ENCODE data around the gene BMERB1.
"Not testable (repeated sequence)": the region's sequence is repeated elsewhere in the genome, so short reads cannot be mapped to it uniquely, and the experiment has no call there.

BMERB1 gene

GRCh38 chr16:15604460-15605440 lies 170.4 kb downstream of the BMERB1 start:
- Histone ChIP-seq H3K27ac (ENCODE audit: low read depth, low read length) (no peak overlapping the region), H2BK15ac (replicated peaks; ENCODE audit: low read depth) (no peak overlapping the region), H3K36me3 (ENCODE audit: control insufficient read depth, insufficient read depth, low read length) (peaks cover 8% of the 10 kb centered on the region), H2BK120ac (ENCODE audit: low read depth, low read length) (no peak overlapping the region), H4K8ac (ENCODE audit: low read depth, low read length) (no peak overlapping the region), H3K79me2 (ENCODE audit: control insufficient read depth, insufficient read depth, low read length) (no peaks in the 10 kb centered on the region), H3K4me2 (ENCODE audit: low read length) (no peak overlapping the region), H2AK5ac (ENCODE audit: low read length) (no peak overlapping the region), H3K79me1 (ENCODE audit: low read length) (no peaks in the 10 kb centered on the region), H2BK5ac (ENCODE audit: low read length) (no peak overlapping the region), H4K5ac (ENCODE audit: low read length) (no peak overlapping the region), H3K18ac (ENCODE audit: low read length) (no peak overlapping the region), H3K4me1 (ENCODE audit: control insufficient read depth, low read depth, low read length) (no peaks in the 10 kb centered on the region), H3K4me3 (ENCODE audit: low read length) (no peak overlapping the region), H3K27me3 (ENCODE audit: insufficient read depth, low read length, poor library complexity) (no peaks in the 10 kb centered on the region), H3K4ac (ENCODE audit: low read depth, low read length) (no peak overlapping the region), H3K56ac (ENCODE audit: low read length) (no peak overlapping the region), H3K9ac (ENCODE audit: low read length) (no peak overlapping the region), H3K23ac (ENCODE audit: low read length) (no peak overlapping the region)
- DNase-seq: no peak
- no CpG with 5 or more reads among the region's 14 CpGs for WGBS (ENCODE audit: extremely low coverage, insufficient coverage, low lambda C conversion rate)

GRCh38 chr16:15605839-15606517 lies 171.6 kb downstream of the BMERB1 start:
- H4K5ac ChIP-seq (ENCODE audit: low read length): no peak overlapping the region
- H3K4ac ChIP-seq (ENCODE audit: low read depth, low read length): no peak overlapping the region
- H3K56ac ChIP-seq (ENCODE audit: low read length): no peak overlapping the region
- H3K18ac ChIP-seq (ENCODE audit: low read length): no peak overlapping the region
- H3K23ac ChIP-seq (ENCODE audit: low read length): no peak overlapping the region
- H3K4me1 ChIP-seq (ENCODE audit: control insufficient read depth, low read depth, low read length): no peaks in the 10 kb centered on the region
- H3K27ac ChIP-seq (ENCODE audit: low read depth, low read length): no peak overlapping the region
- no peaks in the 10 kb centered on the region for H3K79me2 ChIP-seq (ENCODE audit: control insufficient read depth, insufficient read depth, low read length)
- no CpG with 5 or more reads among the region's 13 CpGs for WGBS (ENCODE audit: extremely low coverage, insufficient coverage, low lambda C conversion rate)
- peaks cover 10% of the 10 kb centered on the region for H3K36me3 ChIP-seq (ENCODE audit: control insufficient read depth, insufficient read depth, low read length)
- H2AK5ac ChIP-seq (ENCODE audit: low read length): no peak overlapping the region
- H3K9ac ChIP-seq (ENCODE audit: low read length): no peak overlapping the region
- no peak overlapping the region for H3K4me2 ChIP-seq (ENCODE audit: low read length)
- H4K8ac ChIP-seq (ENCODE audit: low read depth, low read length): no peak overlapping the region
- no peak overlapping the region for H2BK5ac ChIP-seq (ENCODE audit: low read length)
- DNase-seq: no peak
- no peak overlapping the region for H2BK15ac ChIP-seq (replicated peaks; ENCODE audit: low read depth)
- no peak overlapping the region for H3K4me3 ChIP-seq (ENCODE audit: low read length)
- H3K27me3 ChIP-seq (ENCODE audit: insufficient read depth, low read length, poor library complexity): no peaks in the 10 kb centered on the region
- no peaks in the 10 kb centered on the region for H3K79me1 ChIP-seq (ENCODE audit: low read length)
- no peak overlapping the region for H2BK120ac ChIP-seq (ENCODE audit: low read depth, low read length)

- H3K27me3 ChIP-seq (ENCODE audit: insufficient read depth, low read length, poor library complexity): no peaks in the 10 kb centered on the region
- no peaks in the 10 kb centered on the region for H3K4me1 ChIP-seq (ENCODE audit: control insufficient read depth, low read depth, low read length)
- H2BK120ac ChIP-seq (ENCODE audit: low read depth, low read length): no peak overlapping the region
- no peak overlapping the region for H4K5ac ChIP-seq (ENCODE audit: low read length)
- H2AK5ac ChIP-seq (ENCODE audit: low read length): no peak overlapping the region
- H3K9ac ChIP-seq (ENCODE audit: low read length): no peak overlapping the region
- H3K79me1 ChIP-seq (ENCODE audit: low read length): no peaks in the 10 kb centered on the region
- DNase-seq: no peak
- no peak overlapping the region for H3K18ac ChIP-seq (ENCODE audit: low read length)
- H3K23ac ChIP-seq (ENCODE audit: low read length): no peak overlapping the region
- H3K56ac ChIP-seq (ENCODE audit: low read length): no peak overlapping the region
- H4K8ac ChIP-seq (ENCODE audit: low read depth, low read length): no peak overlapping the region
- no peak overlapping the region for H2BK5ac ChIP-seq (ENCODE audit: low read length)
- H3K4me2 ChIP-seq (ENCODE audit: low read length): no peak overlapping the region
- H3K79me2 ChIP-seq (ENCODE audit: control insufficient read depth, insufficient read depth, low read length): no peaks in the 10 kb centered on the region
- H3K4ac ChIP-seq (ENCODE audit: low read depth, low read length): no peak overlapping the region
- H3K36me3 ChIP-seq (ENCODE audit: control insufficient read depth, insufficient read depth, low read length): peaks cover 12% of the 10 kb centered on the region
- no CpG with 5 or more reads among the region's 5 CpGs for WGBS (ENCODE audit: extremely low coverage, insufficient coverage, low lambda C conversion rate)
- H3K4me3 ChIP-seq (ENCODE audit: low read length): no peak overlapping the region
- no peak overlapping the region for H3K27ac ChIP-seq (ENCODE audit: low read depth, low read length)
- no peak overlapping the region for H2BK15ac ChIP-seq (replicated peaks; ENCODE audit: low read depth)
These were observed 172.3 kb downstream of the BMERB1 start for GRCh38 chr16:15606518-15607220.

GRCh38 chr16:15607221-15607699 lies 172.9 kb downstream of the BMERB1 start:
- H3K4me2 ChIP-seq (ENCODE audit: low read length); H2BK120ac ChIP-seq (ENCODE audit: low read depth, low read length); H2AK5ac ChIP-seq (ENCODE audit: low read length); DNase-seq; H4K5ac ChIP-seq (ENCODE audit: low read length); H3K79me2 ChIP-seq (ENCODE audit: control insufficient read depth, insufficient read depth, low read length); H3K27me3 ChIP-seq (ENCODE audit: insufficient read depth, low read length, poor library complexity); H2BK15ac ChIP-seq (replicated peaks; ENCODE audit: low read depth); H3K18ac ChIP-seq (ENCODE audit: low read length); H3K4me3 ChIP-seq (ENCODE audit: low read length); H3K79me1 ChIP-seq (ENCODE audit: low read length); H3K4ac ChIP-seq (ENCODE audit: low read depth, low read length); H3K4me1 ChIP-seq (ENCODE audit: control insufficient read depth, low read depth, low read length); H3K9ac ChIP-seq (ENCODE audit: low read length); H2BK5ac ChIP-seq (ENCODE audit: low read length); H3K23ac ChIP-seq (ENCODE audit: low read length); H3K27ac ChIP-seq (ENCODE audit: low read depth, low read length); H3K56ac ChIP-seq (ENCODE audit: low read length); H4K8ac ChIP-seq (ENCODE audit: low read depth, low read length): not testable (repeated sequence)
- WGBS (ENCODE audit: extremely low coverage, insufficient coverage, low lambda C conversion rate): no CpG with 5 or more reads among the region's 12 CpGs
- H3K36me3 ChIP-seq (ENCODE audit: control insufficient read depth, insufficient read depth, low read length): peaks cover 12% of the 10 kb centered on the region

- H3K9ac ChIP-seq (ENCODE audit: low read length): no peak overlapping the region
- peak; percentile 17 for DNase-seq
- no peak overlapping the region for H2BK120ac ChIP-seq (ENCODE audit: low read depth, low read length)
- no peaks in the 10 kb centered on the region for H3K79me1 ChIP-seq (ENCODE audit: low read length)
- H3K4me2 ChIP-seq (ENCODE audit: low read length): no peak overlapping the region
- H3K4me1 ChIP-seq (ENCODE audit: control insufficient read depth, low read depth, low read length): no peaks in the 10 kb centered on the region
- H2AK5ac ChIP-seq (ENCODE audit: low read length): no peak overlapping the region
- no peak overlapping the region for H3K4ac ChIP-seq (ENCODE audit: low read depth, low read length)
- WGBS (ENCODE audit: extremely low coverage, insufficient coverage, low lambda C conversion rate): no CpG with 5 or more reads among the region's 13 CpGs
- no peak overlapping the region for H2BK15ac ChIP-seq (replicated peaks; ENCODE audit: low read depth)
- no peak overlapping the region for H2BK5ac ChIP-seq (ENCODE audit: low read length)
- no peak overlapping the region for H3K56ac ChIP-seq (ENCODE audit: low read length)
- H4K5ac ChIP-seq (ENCODE audit: low read length): no peak overlapping the region
- H4K8ac ChIP-seq (ENCODE audit: low read depth, low read length): no peak overlapping the region
- H3K18ac ChIP-seq (ENCODE audit: low read length): no peak overlapping the region
- H3K4me3 ChIP-seq (ENCODE audit: low read length): no peak overlapping the region
- no peak overlapping the region for H3K27ac ChIP-seq (ENCODE audit: low read depth, low read length)
- H3K27me3 ChIP-seq (ENCODE audit: insufficient read depth, low read length, poor library complexity): no peaks in the 10 kb centered on the region
- H3K79me2 ChIP-seq (ENCODE audit: control insufficient read depth, insufficient read depth, low read length): no peaks in the 10 kb centered on the region
- H3K23ac ChIP-seq (ENCODE audit: low read length): no peak overlapping the region
- H3K36me3 ChIP-seq (ENCODE audit: control insufficient read depth, insufficient read depth, low read length): peaks cover 14% of the 10 kb centered on the region
These were observed 173.5 kb downstream of the BMERB1 start for GRCh38 chr16:15607700-15608396.

Data from mesendoderm (in vitro differentiated cells).